SKM-1 treated with dmso at 0.1 percent for 144 hours (cell line): Measurements from ENCODE around the gene NOSTRIN.
A peak's percentile ranks its signal among the peaks of the same experiment; 100 is the strongest.
"Not testable (repeated sequence)": the region's sequence is repeated elsewhere in the genome, so short reads cannot be mapped to it uniquely, and the experiment has no call there.

ENCODE experiments used
- DNase-seq: peaks from one replicate; lab custom pipeline; 2025; ENCODE audit not compliant: unreplicated experiment; lab: John Stamatoyannopoulos, UW

NOSTRIN gene

GRCh38 chr2:168870824-168871223 is 68.4 kb downstream of the NOSTRIN start:
- DNase-seq, result not testable (repeated sequence)

- DNase-seq, result no peak
Observed at GRCh38 chr2:168874368-168875054, 72.1 kb downstream of the NOSTRIN start.

GRCh38 chr2:168882163-168882562 is 79.7 kb downstream of the NOSTRIN start:
- not testable (repeated sequence) for DNase-seq

GRCh38 chr2:168884975-168885374 is 82.5 kb downstream of the NOSTRIN start:
- DNase-seq, result no peak

GRCh38 chr2:168889635-168890005 is 87.2 kb downstream of the NOSTRIN start:
- DNase-seq, result no peak

- peak; percentile 96 for DNase-seq
Observed at GRCh38 chr2:168890006-168890782, 87.8 kb downstream of the NOSTRIN start, which contains the start of gene SPC25. TSS of gene SPC25 (minus strand) at chr2:168890430. CDS start at chr2:168889519, 911 bp downstream.

- DNase-seq, result no peak
Observed at GRCh38 chr2:168892327-168892726, 89.9 kb downstream of the NOSTRIN start.

GRCh38 chr2:168894101-168894500 is 91.7 kb downstream of the NOSTRIN start:
- no peak for DNase-seq

GRCh38 chr2:168894720-168895119 is 92.3 kb downstream of the NOSTRIN start:
- no peak for DNase-seq

GRCh38 chr2:168895771-168896170 is 93.3 kb downstream of the NOSTRIN start:
- DNase-seq, result no peak

- DNase-seq, result peak; percentile 78
Observed at GRCh38 chr2:168896783-168897182, 94.3 kb downstream of the NOSTRIN start.

GRCh38 chr2:168897449-168897848 is 95.0 kb downstream of the NOSTRIN start:
- DNase-seq, result no peak

- DNase-seq, result no peak
Observed at GRCh38 chr2:168901003-168901402, 98.6 kb downstream of the NOSTRIN start, which contains the start of gene G6PC2. TSS of gene G6PC2 (plus strand) at chr2:168901291. CDS start at chr2:168901332, 41 bp downstream.

GRCh38 chr2:168903888-168904287 is 101.5 kb downstream of the NOSTRIN start:
- DNase-seq, result no peak

- no peak for DNase-seq
Observed at GRCh38 chr2:168904358-168904757, 101.9 kb downstream of the NOSTRIN start.

GRCh38 chr2:168907940-168908662 is 105.7 kb downstream of the NOSTRIN start:
- no peak for DNase-seq

- no peak for DNase-seq
Observed at GRCh38 chr2:168910330-168910729, 107.9 kb downstream of the NOSTRIN start.

GRCh38 chr2:168912466-168912865 is 110.0 kb downstream of the NOSTRIN start:
- no peak for DNase-seq

GRCh38 chr2:168912901-168913369 is 110.5 kb downstream of the NOSTRIN start:
- no peak for DNase-seq

- no peak for DNase-seq
Observed at GRCh38 chr2:168913495-168913894, 111.1 kb downstream of the NOSTRIN start.
